Hematopoietic multipotent progenitor cell treated with erythropoietin and hydrocortisone succinate and interleukin-3 and kit ligand, for 6 days (in vitro differentiated cells): ENCODE measurements around the gene ADAM12.
"Not testable (repeated sequence)": the region's sequence is repeated elsewhere in the genome, so short reads cannot be mapped to it uniquely, and the experiment has no call there.

Experiments
- DNase-seq: peaks from one replicate; pipeline ENCODE4 v3.0.0-alpha.2; 2015

ADAM12 gene

GRCh38 chr10:126255313-126255712, 133.0 kb downstream of the ADAM12 start:
- no peak for DNase-seq

GRCh38 chr10:126253611-126253998, 134.7 kb downstream of the ADAM12 start:
- no peak for DNase-seq

- no peak for DNase-seq
These were observed 135.2 kb downstream of the ADAM12 start for GRCh38 chr10:126252884-126253610.

GRCh38 chr10:126251778-126252407, 136.4 kb downstream of the ADAM12 start:
- DNase-seq: no peak

- no peak for DNase-seq
These were observed 137.6 kb downstream of the ADAM12 start for GRCh38 chr10:126250527-126251310.

- no peak for DNase-seq
These were observed 138.2 kb downstream of the ADAM12 start for GRCh38 chr10:126250045-126250444.

- no peak for DNase-seq
These were observed 140.8 kb downstream of the ADAM12 start for GRCh38 chr10:126247446-126247975.

GRCh38 chr10:126246396-126246795, 141.9 kb downstream of the ADAM12 start:
- DNase-seq: not testable (repeated sequence)

- DNase-seq: no peak
These were observed 142.8 kb downstream of the ADAM12 start for GRCh38 chr10:126245501-126245900.

GRCh38 chr10:126243971-126244370, 144.3 kb downstream of the ADAM12 start:
- DNase-seq: no peak

GRCh38 chr10:126243306-126243705, 145.0 kb downstream of the ADAM12 start:
- DNase-seq: no peak

- no peak for DNase-seq
These were observed 145.6 kb downstream of the ADAM12 start for GRCh38 chr10:126242397-126243260.

- DNase-seq: no peak
These were observed 147.8 kb downstream of the ADAM12 start for GRCh38 chr10:126240483-126240882.

GRCh38 chr10:126239844-126240243, 148.4 kb downstream of the ADAM12 start:
- DNase-seq: no peak

GRCh38 chr10:126235979-126236851, 152.1 kb downstream of the ADAM12 start:
- no peak for DNase-seq

- no peak for DNase-seq
These were observed 152.9 kb downstream of the ADAM12 start for GRCh38 chr10:126235091-126235978.

- DNase-seq: no peak
These were observed 153.6 kb downstream of the ADAM12 start for GRCh38 chr10:126234630-126235029.

GRCh38 chr10:126233182-126234148, 154.8 kb downstream of the ADAM12 start:
- DNase-seq: no peak

- DNase-seq: no peak
These were observed 157.7 kb downstream of the ADAM12 start for GRCh38 chr10:126230587-126230986.
